H1 (cell line): ENCODE data around the gene COMMD6. TPM values are rescaled to one million over a fixed set of nuclear protein-coding genes. Genes with fewer than 3 reads are reported as not detected.

Experiments used
- CHD7 ChIP-seq: fragments of 300-600 bp; sonication (generic); IDR thresholded peaks from 2 replicates; pipeline ENCODE4 v1.7.1; 2012; ENCODE audit warnings: low read length, moderate library complexity, mild to moderate bottlenecking, inconsistent platforms; ENCODE audit not compliant: insufficient replicate concordance
- CREB1 ChIP-seq: IDR thresholded peaks from 2 replicates; pipeline ENCODE4 v1.6.1; 2012; ENCODE audit warnings: inconsistent platforms
- CTBP2 ChIP-seq: IDR thresholded peaks from 2 replicates; pipeline ENCODE4 v1.7.0; 2011; ENCODE audit warnings: borderline replicate concordance, mild to moderate bottlenecking, moderate library complexity, mixed read lengths, low read length; ENCODE audit not compliant: insufficient read depth, insufficient read length
- RAD21 ChIP-seq, 2 experiments: IDR thresholded peaks in 1 of 2; conservative IDR thresholded peaks in 1 of 2; 2 replicates each; pipeline ENCODE4 v1.6.1; 2011; ENCODE audit warnings: low read depth in 2 of 2, low read length in 2 of 2, improper control_type of control experiment in 1 of 2, inconsistent platforms in 1 of 2, mild to moderate bottlenecking in 1 of 2, moderate library complexity in 1 of 2
- SAP30 ChIP-seq: fragments of 300-600 bp; sonication (generic); IDR thresholded peaks from 2 replicates; pipeline ENCODE4 v1.7.1; 2012; ENCODE audit warnings: low read length, moderate library complexity, mild to moderate bottlenecking, inconsistent platforms; ENCODE audit not compliant: insufficient read depth, insufficient replicate concordance
- SIRT6 ChIP-seq: IDR thresholded peaks from one replicate; pipeline ENCODE4 v1.7.1; 2012; ENCODE audit warnings: low read length, inconsistent platforms
- SIX5 ChIP-seq: IDR thresholded peaks from 2 replicates; pipeline ENCODE4 v1.6.1; 2011; ENCODE audit warnings: mild to moderate bottlenecking, low read depth, low read length
- SP2 ChIP-seq: IDR thresholded peaks from 2 replicates; pipeline ENCODE4 v1.6.1; 2012; ENCODE audit warnings: mild to moderate bottlenecking, low read length, inconsistent platforms
- TAF1 ChIP-seq: IDR thresholded peaks from 2 replicates; pipeline ENCODE4 v1.6.1; 2011; ENCODE audit warnings: mild to moderate bottlenecking, low read depth, low read length
- polyA plus RNA-seq, 7 experiments: library from polyadenylated mRNA; depleted of rRNA in 3 of 7; stranded (reverse) in 5 of 7; unstranded in 2 of 7; fragments of >200 nt in 5 of 7; fragments of 200-250 nt in 2 of 7; gene quantifications; 1 replicate in 5 of 7; 2 replicates in 1 of 7; 4 replicates in 1 of 7; pipeline versions ENCODE4 v1.2.1 to v1.2.3, GENCODE V29; 2011 to 2013; ENCODE audit warnings: missing spikeins in 2 of 7, mixed read lengths in 2 of 7
- total RNA-seq: library from RNA; stranded (reverse); fragmentation: NEBNext Ultra II Directional; extraction: Animal tissue kit (Norgen Biotek cat#: 25700); gene quantifications from 2 replicates; pipeline ENCODE4 v1.2.1, GENCODE V29; 2021

Gene COMMD6
- total and polyA plus RNA-seq, 2 of the 8 experiments (the other 6 are each of a cell fraction or from before 2014, with no cell fraction given) = 53.2 to 122 TPM

GRCh38 chr13:75547917-75548316 is 10.3 kb upstream of the COMMD6 start (continued):
- TF ChIP-seq TAF1 (no peak), CREB1 (no peak), SAP30 (no peak), CTBP2 (no peak), SIX5 (no peak), SP2 (no peak), SIRT6 (no peak), CHD7 (no peak), RAD21 (IDR thresholded peaks at IDR 0.05 in 1 of 2, conservative IDR thresholded peaks at IDR 0.05 in 1 of 2; ENCODE audit: low read depth in 2 of 2, low read length in 2 of 2) (no peak)
